Activated effector memory CD4-positive, alpha-beta T cell treated with anti-CD3 and anti-CD28 coated beads, Interleukin-2, amount 50 U/mL, for 16 hours (primary cell): Measurements from ENCODE around the gene MLANA.
A peak's percentile ranks its signal among the peaks of the same experiment; 100 is the strongest.
"Not testable (repeated sequence)": the region's sequence is repeated elsewhere in the genome, so short reads cannot be mapped to it uniquely, and the experiment has no call there.

Source experiments
- DNase-seq: peaks from one replicate; pipeline ENCODE4 v3.0.0-alpha.2; 2020

Gene MLANA

DNA sequence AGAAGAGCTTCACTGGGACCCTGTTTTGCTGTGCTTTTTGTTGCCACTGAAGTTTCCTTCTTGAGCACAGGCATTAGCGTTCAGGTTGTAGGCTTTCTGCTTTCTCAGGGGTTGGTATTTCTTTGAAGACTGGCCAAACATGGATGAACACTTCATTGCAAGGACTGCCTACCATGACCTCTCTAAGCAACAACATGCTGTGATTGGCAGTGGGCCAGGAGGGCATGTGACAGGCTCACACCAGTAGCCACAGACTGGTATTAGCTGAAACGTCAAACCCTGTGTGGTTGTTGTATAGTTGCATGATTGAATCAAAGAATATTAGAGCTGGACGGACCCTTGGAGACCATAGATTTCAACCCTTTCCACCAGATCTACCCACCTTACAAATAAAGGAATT lies 20.0 kb upstream of the MLANA start:
- DNase-seq: no peak

DNA sequence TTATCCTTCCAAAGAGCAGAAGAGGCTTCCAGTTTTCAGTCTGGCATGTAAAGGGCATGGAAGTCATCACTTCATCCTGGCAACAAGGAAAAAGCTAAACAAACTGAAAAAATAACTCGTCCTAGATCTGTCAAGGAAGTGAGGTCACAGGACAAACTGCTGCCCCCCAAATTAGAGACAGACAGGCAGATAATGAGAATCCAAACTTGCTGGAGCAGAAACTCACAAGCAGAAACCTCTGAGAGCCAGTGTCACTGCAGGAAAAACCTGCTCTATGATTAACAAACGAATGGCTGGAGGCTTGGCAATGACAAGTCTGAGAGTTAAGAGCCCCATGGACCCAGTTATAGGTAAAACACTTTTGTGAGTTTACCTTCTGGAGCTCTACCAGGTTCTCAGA lies 18.9 kb upstream of the MLANA start:
- no peak for DNase-seq

- no peak for DNase-seq
These were observed 18.2 kb upstream of the MLANA start for GRCh38 chr9:5872511-5872910.

DNA sequence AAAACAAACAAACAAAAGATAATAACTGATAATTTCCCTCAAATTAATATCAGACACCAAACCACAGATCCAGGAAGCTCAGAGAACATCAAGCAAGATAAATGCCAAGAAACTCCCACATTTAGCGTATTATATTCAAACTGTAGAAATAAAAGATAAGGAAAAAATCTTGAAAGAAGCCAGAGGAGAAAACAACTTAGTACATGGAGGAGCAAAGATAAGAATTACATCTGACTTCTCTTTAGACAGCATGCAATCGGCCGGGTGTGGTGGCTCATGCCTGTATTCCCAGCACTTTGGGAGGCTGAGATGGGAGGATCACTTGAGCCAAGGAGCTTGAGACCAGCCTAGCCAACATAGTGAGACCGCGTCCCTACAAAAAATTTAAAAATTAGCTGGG lies 17.2 kb upstream of the MLANA start:
- no peak for DNase-seq

- no peak for DNase-seq
These were observed 16.6 kb upstream of the MLANA start for GRCh38 chr9:5874048-5874447.

- no peak for DNase-seq
These were observed 14.7 kb upstream of the MLANA start for GRCh38 chr9:5876026-5876425.

DNA sequence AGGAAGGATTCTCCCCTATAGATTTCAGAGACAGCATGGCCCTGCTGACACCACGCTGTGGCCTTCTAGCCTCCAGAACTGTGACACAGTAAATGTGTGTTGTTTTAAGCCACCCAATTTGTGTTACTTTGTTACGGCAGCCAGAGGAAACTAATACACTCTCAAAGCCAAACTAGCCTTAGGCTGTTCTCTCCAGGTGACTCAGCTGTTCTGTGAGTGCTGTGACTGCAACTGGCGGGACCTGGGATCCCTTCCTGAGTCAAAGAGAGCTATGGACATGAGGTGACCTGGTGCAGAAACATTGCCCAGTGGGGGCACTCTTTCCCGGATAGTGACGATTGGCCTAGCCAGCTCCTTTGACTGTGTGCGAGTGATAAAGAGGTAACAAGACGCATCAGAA lies 14.0 kb upstream of the MLANA start:
- DNase-seq: no peak

- no peak for DNase-seq
These were observed 11.1 kb upstream of the MLANA start for GRCh38 chr9:5879419-5880181.

DNA sequence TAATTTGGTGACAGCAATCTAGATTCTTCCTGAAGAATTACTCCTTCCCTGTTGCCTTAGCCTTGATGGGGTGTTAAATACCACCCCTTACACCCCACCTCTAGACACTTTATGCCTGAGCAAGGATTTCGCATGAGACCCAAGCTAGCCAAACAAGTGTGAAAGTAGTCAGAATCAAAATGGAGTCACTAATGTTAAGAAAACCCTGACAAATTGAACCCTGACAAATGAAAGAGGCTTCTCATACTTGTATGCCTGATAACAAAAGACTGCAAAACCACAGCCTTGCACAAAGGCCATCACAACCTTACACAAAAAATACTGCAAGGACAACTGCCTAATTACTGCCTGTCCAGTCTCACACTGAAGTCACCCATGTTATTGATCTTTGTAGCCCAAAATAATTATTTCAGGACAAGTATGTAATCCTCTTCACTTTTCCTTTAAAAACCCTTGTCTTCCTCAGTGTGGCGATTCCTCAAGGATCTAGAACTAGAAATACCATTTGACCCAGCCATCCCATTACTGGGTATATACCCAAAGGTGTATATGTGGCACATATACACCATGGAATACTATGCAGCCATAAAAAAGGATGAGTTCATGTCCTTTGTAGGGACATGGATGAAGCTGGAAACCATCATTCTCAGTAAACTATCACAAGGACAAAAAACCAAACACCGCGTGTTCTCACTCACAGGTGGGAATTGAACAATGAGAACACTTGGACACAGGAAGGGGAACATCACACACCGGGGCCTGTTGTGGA lies 8.3 kb upstream of the MLANA start:
- DNase-seq: not testable (repeated sequence)

- DNase-seq: no peak
These were observed 6.5 kb upstream of the MLANA start for GRCh38 chr9:5884191-5884590.

DNA sequence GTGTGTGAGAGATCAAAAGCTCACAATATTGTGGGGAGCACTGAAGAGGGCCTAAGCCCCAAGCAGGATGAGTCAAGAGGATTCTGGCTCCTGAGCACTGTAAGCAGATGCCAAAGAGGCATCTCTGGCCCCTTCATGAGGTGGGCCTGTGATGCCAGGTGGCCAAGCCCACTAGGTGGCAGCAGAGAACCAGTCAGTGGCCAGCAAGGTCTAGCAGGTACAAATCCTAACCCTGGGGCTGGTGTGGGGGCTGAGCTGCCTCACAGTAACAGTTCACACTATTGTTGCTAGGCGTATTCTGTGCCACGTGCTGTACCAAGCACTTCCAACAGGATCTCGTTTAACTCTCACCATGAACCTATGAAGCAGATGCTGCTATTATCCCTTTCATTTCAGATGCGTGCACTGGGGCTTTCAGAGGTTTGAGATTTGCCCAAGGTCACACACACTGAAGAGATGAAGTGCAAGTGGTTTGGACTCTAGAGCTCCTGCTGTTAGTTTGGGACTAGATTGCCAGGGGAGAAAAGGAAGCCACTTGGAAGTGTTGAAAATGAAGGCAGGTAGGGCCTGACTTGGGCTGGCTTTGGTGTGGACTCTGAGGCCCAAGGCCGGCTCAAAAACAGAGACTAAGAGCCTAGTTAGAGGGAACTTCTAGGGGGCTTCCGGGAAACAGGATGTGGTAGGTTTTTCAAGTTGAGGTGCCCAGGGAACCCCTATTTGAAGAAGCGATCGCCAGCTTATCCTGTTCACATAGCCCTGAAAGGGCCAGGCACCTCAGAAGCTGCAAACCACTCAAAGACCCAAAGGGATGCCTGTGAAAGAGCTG lies 4.4 kb upstream of the MLANA start:
- DNase-seq: peak; percentile 92

DNA sequence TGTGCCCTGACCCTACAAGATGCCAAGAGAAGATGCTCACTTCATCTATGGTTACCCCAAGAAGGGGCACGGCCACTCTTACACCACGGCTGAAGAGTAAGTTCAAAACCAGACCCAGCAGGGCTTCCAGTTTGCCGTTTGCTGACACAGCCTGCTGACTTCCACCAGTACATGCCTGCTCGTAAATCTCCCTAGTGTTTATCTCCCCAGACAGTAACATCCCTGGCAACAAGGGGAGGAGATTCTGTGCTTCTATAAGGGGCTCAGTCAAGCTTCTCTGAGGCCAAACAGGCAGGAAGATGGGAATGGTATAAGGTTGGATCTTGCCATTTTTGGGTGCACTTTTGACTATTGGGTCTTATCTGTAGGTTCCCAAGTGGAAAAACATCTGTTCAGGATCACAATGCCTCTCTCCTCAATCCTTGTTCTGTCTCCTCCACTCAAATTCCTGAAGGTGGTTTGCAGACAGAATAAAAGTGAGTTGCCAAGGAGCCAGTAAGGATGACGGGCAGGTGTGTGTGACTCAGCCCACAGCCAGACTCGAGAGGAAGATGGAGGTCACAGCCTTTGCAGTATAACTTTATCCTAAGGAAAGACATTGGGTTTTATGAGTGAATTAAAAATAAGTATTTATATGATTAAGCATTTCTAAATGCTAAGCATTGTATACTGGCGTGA lies 1.9 kb downstream of the MLANA start:
- DNase-seq: no peak

GRCh38 chr9:5893134-5893505 lies 2.4 kb downstream of the MLANA start:
- DNase-seq: no peak

DNA sequence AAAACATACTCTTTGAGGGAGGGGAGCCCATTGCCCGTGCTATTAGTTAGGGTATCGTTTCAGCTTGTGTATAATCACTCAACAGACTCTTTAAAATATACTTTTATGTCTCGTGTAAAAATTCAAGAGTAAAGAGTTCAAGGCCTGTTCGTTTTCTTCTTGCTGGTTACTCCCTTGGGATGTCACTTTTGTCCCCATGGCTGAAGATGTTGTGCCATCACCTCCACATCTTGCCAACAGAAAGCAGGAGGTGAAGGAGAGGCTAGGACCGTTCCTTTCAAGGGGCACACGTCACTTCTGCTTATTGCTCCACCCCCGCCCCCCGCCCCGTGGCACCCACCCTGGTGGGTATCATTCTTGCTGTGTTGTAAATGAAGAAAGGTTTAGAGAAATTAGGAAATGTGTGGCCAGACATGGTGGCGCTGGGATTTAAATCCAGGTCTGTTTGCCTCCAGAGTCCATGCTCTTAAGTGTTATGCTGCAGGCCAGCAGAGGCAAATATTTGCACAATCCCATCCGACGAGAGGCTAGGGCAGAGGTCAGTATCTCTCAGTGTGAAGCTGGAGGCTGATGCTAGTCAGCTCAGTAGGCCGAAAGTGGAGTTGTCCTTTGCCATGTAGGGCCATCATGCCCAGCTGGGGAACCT lies 3.0 kb downstream of the MLANA start:
- no peak for DNase-seq

DNA sequence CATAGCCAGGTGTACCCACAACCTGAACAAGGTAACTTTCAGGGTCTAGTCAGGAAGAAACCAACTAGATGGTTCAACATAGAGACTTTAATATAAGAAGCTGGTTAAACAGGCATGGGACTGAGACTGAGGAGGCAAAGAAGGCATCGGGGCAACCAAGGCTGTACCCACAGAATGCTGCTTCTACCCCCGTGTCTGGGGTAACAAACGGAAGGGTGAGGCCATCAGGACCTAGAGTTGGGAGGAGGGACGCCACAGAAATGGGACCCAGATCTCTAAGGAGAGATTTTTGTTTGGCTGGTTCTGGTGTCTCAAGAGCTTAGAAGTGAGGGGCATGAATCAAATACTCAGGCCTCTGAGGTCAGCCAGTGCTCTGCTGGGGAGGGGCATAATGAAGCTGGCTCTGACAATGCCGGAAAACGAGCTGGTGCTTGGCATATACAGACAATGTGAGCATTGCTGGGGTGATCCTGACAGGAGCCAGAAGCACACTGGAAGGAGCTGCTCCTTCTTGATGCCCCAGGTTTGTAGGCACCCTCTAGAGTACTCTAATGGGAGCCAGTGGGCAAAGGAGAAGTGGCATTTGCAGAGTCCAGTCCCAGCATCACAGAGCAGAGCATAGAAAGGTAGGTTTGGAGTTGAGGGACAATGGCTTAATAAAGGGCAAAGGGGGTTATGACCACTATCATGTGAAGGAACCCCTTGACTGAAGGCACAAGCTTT lies 3.7 kb downstream of the MLANA start:
- DNase-seq: no peak

GRCh38 chr9:5895782-5896181 lies 5.1 kb downstream of the MLANA start:
- no peak for DNase-seq

DNA sequence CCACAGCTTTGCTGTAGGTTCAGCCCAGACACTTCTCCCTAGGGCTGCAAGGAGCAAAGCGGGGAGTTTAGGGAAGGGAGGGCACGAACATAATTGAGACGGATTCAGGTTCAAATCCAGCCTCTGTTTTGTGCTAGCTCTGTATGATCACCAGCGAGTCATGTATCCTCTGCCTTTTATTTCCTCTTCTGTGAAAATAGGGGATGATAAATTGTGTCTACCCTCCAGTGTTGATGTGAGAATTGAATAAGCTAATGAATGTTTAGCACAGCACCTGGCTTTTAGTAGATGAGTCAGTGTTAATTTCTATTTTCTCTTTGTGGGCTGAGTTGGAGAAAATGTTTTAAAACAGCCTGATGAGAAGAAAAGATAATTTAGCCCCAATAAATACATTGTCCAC lies 6.2 kb downstream of the MLANA start:
- no peak for DNase-seq

GRCh38 chr9:5897851-5898250 lies 7.2 kb downstream of the MLANA start:
- no peak for DNase-seq

GRCh38 chr9:5899292-5899691 lies 8.6 kb downstream of the MLANA start:
- no peak for DNase-seq

DNA sequence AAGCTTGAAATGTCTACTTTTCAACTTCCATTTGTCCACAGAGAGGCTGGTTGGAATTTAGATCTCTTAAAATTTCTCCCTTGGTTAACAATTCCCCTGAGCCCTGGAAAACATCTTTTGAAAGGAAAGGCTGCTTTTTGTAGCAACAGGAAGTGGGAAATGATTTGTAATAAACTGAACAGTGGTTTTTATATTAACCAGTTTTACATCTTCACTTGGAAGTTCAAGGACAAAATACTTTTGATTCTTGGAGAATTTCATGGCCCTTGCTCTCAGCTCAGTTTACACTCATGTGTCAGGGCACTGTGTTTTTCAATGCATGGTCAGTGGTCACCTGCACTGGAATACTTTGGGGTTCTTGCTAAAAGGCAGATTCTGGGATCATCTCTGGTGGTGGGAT lies 9.9 kb downstream of the MLANA start:
- no peak for DNase-seq

DNA sequence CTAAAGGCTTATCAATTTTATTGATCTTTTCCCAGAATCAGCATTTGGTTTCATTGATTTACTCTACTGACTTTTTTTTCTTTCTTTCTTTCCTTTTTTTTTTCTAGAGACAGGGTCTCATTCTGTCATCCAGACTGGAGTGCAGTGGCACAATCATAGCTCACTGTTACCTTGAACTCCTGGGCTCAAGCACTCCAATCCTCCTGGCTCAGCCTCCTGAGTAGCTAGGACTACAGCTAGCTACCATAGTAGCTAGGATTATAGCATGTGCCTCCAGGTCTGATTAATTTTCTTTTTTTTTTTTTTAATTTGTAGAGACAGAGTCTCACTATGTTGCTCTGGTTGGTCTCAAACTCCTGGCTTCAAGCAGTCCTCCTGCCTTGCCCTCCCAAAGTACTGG lies 11.7 kb downstream of the MLANA start:
- no peak for DNase-seq

GRCh38 chr9:5908918-5909317 lies 18.2 kb downstream of the MLANA start:
- DNase-seq: no peak
